Mesendoderm (in vitro differentiated cells): ENCODE results near the gene SDF4.

Experiments used
- DNase-seq: peaks from one replicate; pipeline ENCODE4 v3.0.0; 2013
- H2AK5ac ChIP-seq: 2 replicates; pipeline ENCODE4 v1.6.1; 2013; ENCODE audit warnings: low read length, inconsistent platforms
- H2BK120ac ChIP-seq: 2 replicates; pipeline ENCODE4 v1.6.1; 2013; ENCODE audit warnings: low read depth, mild to moderate bottlenecking, low read length, moderate library complexity, mixed read lengths
- H2BK15ac ChIP-seq: replicated peaks from 2 replicates; pipeline ENCODE4 v1.6.1; 2013; ENCODE audit warnings: low read depth, mild to moderate bottlenecking, moderate library complexity
- H2BK5ac ChIP-seq: 2 replicates; pipeline ENCODE4 v1.6.1; 2013; ENCODE audit warnings: low read length, inconsistent platforms
- H3K18ac ChIP-seq: 2 replicates; pipeline ENCODE4 v1.6.1; 2013; ENCODE audit warnings: mild to moderate bottlenecking, low read length, mixed read lengths
- H3K23ac ChIP-seq: one replicate; pipeline ENCODE4 v1.6.1; 2013; ENCODE audit warnings: low read length
- H3K27ac ChIP-seq: 2 replicates; pipeline ENCODE4 v1.5.1; 2013; ENCODE audit warnings: low read depth, mild to moderate bottlenecking, inconsistent platforms, low read length, moderate library complexity
- H3K27me3 ChIP-seq: 2 replicates; pipeline ENCODE4 v1.6.1; 2013; ENCODE audit warnings: low read length, control low read depth, mild to moderate bottlenecking, inconsistent platforms; ENCODE audit not compliant: insufficient read depth, poor library complexity
- H3K36me3 ChIP-seq: 2 replicates; pipeline ENCODE4 v1.6.1; 2013; ENCODE audit warnings: low read length, inconsistent platforms; ENCODE audit not compliant: control insufficient read depth, insufficient read depth
- H3K4ac ChIP-seq: one replicate; pipeline ENCODE4 v1.6.1; 2013; ENCODE audit warnings: low read depth, mild to moderate bottlenecking, low read length, moderate library complexity
- H3K4me1 ChIP-seq: 2 replicates; pipeline ENCODE4 v1.6.1; 2013; ENCODE audit warnings: low read depth, low read length, inconsistent platforms; ENCODE audit not compliant: control insufficient read depth
- H3K4me2 ChIP-seq: 2 replicates; pipeline ENCODE4 v1.6.1; 2013; ENCODE audit warnings: low read length
- H3K4me3 ChIP-seq: 2 replicates; pipeline ENCODE4 v1.5.1; 2013; ENCODE audit warnings: mild to moderate bottlenecking, low read length
- H3K56ac ChIP-seq: one replicate; pipeline ENCODE4 v1.6.1; 2013; ENCODE audit warnings: low read length
- H3K79me1 ChIP-seq: 2 replicates; pipeline ENCODE4 v1.6.1; 2013; ENCODE audit warnings: low read length, inconsistent platforms
- H3K79me2 ChIP-seq: 2 replicates; pipeline ENCODE4 v1.6.1; 2013; ENCODE audit warnings: mild to moderate bottlenecking, low read length; ENCODE audit not compliant: control insufficient read depth, insufficient read depth
- H3K9ac ChIP-seq: 2 replicates; pipeline ENCODE4 v1.6.1; 2013; ENCODE audit warnings: low read length, inconsistent platforms
- H4K5ac ChIP-seq: one replicate; pipeline ENCODE4 v1.6.1; 2013; ENCODE audit warnings: low read length
- H4K8ac ChIP-seq: one replicate; pipeline ENCODE4 v1.6.1; 2013; ENCODE audit warnings: low read depth, mild to moderate bottlenecking, control low read depth, low read length, moderate library complexity
- WGBS: extraction: QIAGEN DNeasy Blood & Tissue Kit; methylation state at CpG from one replicate; pipeline ENCODE4 v1.1.7; 2013; ENCODE audit warnings: low lambda C conversion rate, missing lambda C conversion rate; ENCODE audit not compliant: insufficient coverage; ENCODE audit errors: extremely low coverage; 5-methylcytosine and 5-hydroxymethylcytosine counted together

The SDF4 gene

GRCh38 chr1:1183833-1184775 is 47.7 kb downstream of the SDF4 start:
- H4K8ac ChIP-seq, result no peak overlapping the region
- no peak overlapping the region for H3K18ac ChIP-seq
- no peak overlapping the region for H2AK5ac ChIP-seq
- no peak overlapping the region for H3K23ac ChIP-seq
- H3K4me2 ChIP-seq, result no peak overlapping the region
- no peak overlapping the region for H3K4ac ChIP-seq
- no peaks in the 10 kb centered on the region for H3K79me1 ChIP-seq
- H4K5ac ChIP-seq, result no peak overlapping the region
- no peak overlapping the region for H3K27ac ChIP-seq
- no peak overlapping the region for H2BK15ac ChIP-seq
- H3K56ac ChIP-seq, result no peak overlapping the region
- H3K4me1 ChIP-seq, result no peaks in the 10 kb centered on the region
- no peaks in the 10 kb centered on the region for H3K36me3 ChIP-seq
- H3K9ac ChIP-seq, result no peak overlapping the region
- no CpG with 5 or more reads among the region's 33 CpGs for WGBS
- no peak for DNase-seq
- H2BK5ac ChIP-seq, result no peak overlapping the region
- H3K4me3 ChIP-seq, result no peak overlapping the region
- no peaks in the 10 kb centered on the region for H3K79me2 ChIP-seq
- H2BK120ac ChIP-seq, result no peak overlapping the region
- H3K27me3 ChIP-seq, result no peaks in the 10 kb centered on the region

- H3K79me2 ChIP-seq, result no peaks in the 10 kb centered on the region
- DNase-seq, result no peak
Observed at GRCh38 chr1:1183221-1183747, 48.5 kb downstream of the SDF4 start.

GRCh38 chr1:1182491-1183220 is 49.1 kb downstream of the SDF4 start:
- no peak overlapping the region for H3K23ac ChIP-seq
- no peak overlapping the region for H3K27ac ChIP-seq
- H3K18ac ChIP-seq, result no peak overlapping the region
- no peak overlapping the region for H4K8ac ChIP-seq
- no peak overlapping the region for H2BK15ac ChIP-seq
- no peak for DNase-seq
- no peaks in the 10 kb centered on the region for H3K4me1 ChIP-seq
- H3K4ac ChIP-seq, result no peak overlapping the region
- H3K36me3 ChIP-seq, result no peaks in the 10 kb centered on the region
- H3K79me1 ChIP-seq, result no peaks in the 10 kb centered on the region
- no CpG with 5 or more reads among the region's 39 CpGs for WGBS
- H2AK5ac ChIP-seq, result no peak overlapping the region
- H3K9ac ChIP-seq, result no peak overlapping the region
- no peak overlapping the region for H3K4me3 ChIP-seq
- H3K56ac ChIP-seq, result peak overlapping the region; percentile 25
- H3K27me3 ChIP-seq, result no peaks in the 10 kb centered on the region
- no peak overlapping the region for H2BK120ac ChIP-seq
- no peak overlapping the region for H4K5ac ChIP-seq
- no peak overlapping the region for H2BK5ac ChIP-seq
- no peak overlapping the region for H3K4me2 ChIP-seq
- H3K79me2 ChIP-seq, result no peaks in the 10 kb centered on the region

More at GRCh38 chr1:1183221-1183747, 48.5 kb downstream of the SDF4 start:
- Histone ChIP-seq H2BK5ac (no peak overlapping the region), H3K4ac (no peak overlapping the region), H3K18ac (no peak overlapping the region), H2BK15ac (no peak overlapping the region), H2BK120ac (no peak overlapping the region), H3K36me3 (no peaks in the 10 kb centered on the region), H3K79me1 (no peaks in the 10 kb centered on the region), H3K9ac (no peak overlapping the region), H2AK5ac (no peak overlapping the region), H3K23ac (no peak overlapping the region), H4K5ac (no peak overlapping the region), H3K27me3 (no peaks in the 10 kb centered on the region), H4K8ac (no peak overlapping the region), H3K4me3 (no peak overlapping the region), H3K27ac (no peak overlapping the region), H3K4me2 (no peak overlapping the region), H3K56ac (no peak overlapping the region), H3K4me1 (no peaks in the 10 kb centered on the region)
- no CpG with 5 or more reads among the region's 21 CpGs for WGBS

GRCh38 chr1:1181938-1182410 is 49.8 kb downstream of the SDF4 start:
- Histone ChIP-seq H3K9ac (no peak overlapping the region), H3K4me2 (no peak overlapping the region), H2BK5ac (no peak overlapping the region), H3K4me3 (no peak overlapping the region), H2BK15ac (no peak overlapping the region), H3K18ac (no peak overlapping the region), H3K27ac (no peak overlapping the region), H3K27me3 (no peaks in the 10 kb centered on the region), H2AK5ac (no peak overlapping the region), H3K79me1 (no peaks in the 10 kb centered on the region), H2BK120ac (no peak overlapping the region), H3K56ac (no peak overlapping the region), H4K5ac (no peak overlapping the region), H3K23ac (no peak overlapping the region), H3K79me2 (no peaks in the 10 kb centered on the region), H3K4ac (no peak overlapping the region), H3K36me3 (no peaks in the 10 kb centered on the region), H4K8ac (no peak overlapping the region), H3K4me1 (no peaks in the 10 kb centered on the region)
- DNase-seq, result no peak
- no CpG with 5 or more reads among the region's 21 CpGs for WGBS

- no peak overlapping the region for H4K5ac ChIP-seq
- H3K56ac ChIP-seq, result no peak overlapping the region
- H3K27ac ChIP-seq, result no peak overlapping the region
- H3K79me2 ChIP-seq, result no peaks in the 10 kb centered on the region
- H3K4me1 ChIP-seq, result no peaks in the 10 kb centered on the region
- H3K79me1 ChIP-seq, result no peaks in the 10 kb centered on the region
- H2AK5ac ChIP-seq, result no peak overlapping the region
- H2BK5ac ChIP-seq, result no peak overlapping the region
- no peak overlapping the region for H3K18ac ChIP-seq
- no CpG with 5 or more reads among the region's 26 CpGs for WGBS
- DNase-seq, result no peak
- H3K36me3 ChIP-seq, result no peaks in the 10 kb centered on the region
- no peak overlapping the region for H3K4ac ChIP-seq
- no peak overlapping the region for H3K9ac ChIP-seq
- H3K4me2 ChIP-seq, result no peak overlapping the region
- H3K23ac ChIP-seq, result no peak overlapping the region
- no peak overlapping the region for H3K4me3 ChIP-seq
- H4K8ac ChIP-seq, result no peak overlapping the region
- no peak overlapping the region for H2BK15ac ChIP-seq
- H2BK120ac ChIP-seq, result no peak overlapping the region
- no peaks in the 10 kb centered on the region for H3K27me3 ChIP-seq
Observed at GRCh38 chr1:1181129-1181937, 50.5 kb downstream of the SDF4 start.
